NCI-H526 (cell line): ENCODE results near the gene PLK1.
A peak's percentile ranks its signal among the peaks of the same experiment; 100 is the strongest.
"Not testable (repeated sequence)": the region's sequence is repeated elsewhere in the genome, so short reads cannot be mapped to it uniquely, and the experiment has no call there.

Experiments
- DNase-seq, 2 experiments: peaks; one replicate each; lab custom pipeline; 2025; lab: John Stamatoyannopoulos, UW

PLK1 gene

GRCh38 chr16:23678430-23679273, at the start of gene PLK1:
Gene PLK1, plus strand, starts transcription at chr16:23678889. Its CDS starts 44 bp downstream, at chr16:23678933.
- peak; percentile 85 to 97 for DNase-seq

DNA sequence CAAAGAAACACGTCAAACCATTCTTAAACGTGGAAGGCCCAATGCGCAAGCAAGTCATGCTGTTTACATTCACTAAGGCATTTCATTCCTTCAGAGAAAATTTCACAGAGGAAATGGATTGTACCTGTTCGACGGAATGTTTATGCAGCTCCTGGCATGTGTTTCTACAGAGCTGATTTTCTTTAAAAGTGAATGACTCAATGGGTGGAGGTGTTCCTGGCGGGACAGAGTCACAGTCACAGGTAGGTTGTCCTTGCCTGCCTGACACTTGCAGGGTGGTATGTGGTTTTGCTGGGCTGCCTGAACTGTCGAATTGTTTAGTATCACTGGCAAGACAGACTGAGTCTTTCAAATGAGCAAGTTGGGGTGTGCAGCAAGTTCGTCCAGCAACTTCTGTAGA, 49.2 kb upstream of the PLK1 start:
- no peak for DNase-seq

- not testable (repeated sequence) for DNase-seq
Measured at GRCh38 chr16:23631874-23632273, 46.8 kb upstream of the PLK1 start.

- DNase-seq, result no peak
Measured at GRCh38 chr16:23634461-23635036, 44.1 kb upstream of the PLK1 start.

GRCh38 chr16:23635958-23636357, 42.7 kb upstream of the PLK1 start:
- DNase-seq, result no peak

- DNase-seq, result peak in 1 of 2 experiments; percentile 18
Measured at GRCh38 chr16:23640615-23640930, 38.1 kb upstream of the PLK1 start.

- DNase-seq, result peak; percentile 85 to 96
Measured at GRCh38 chr16:23640931-23641765, 37.5 kb upstream of the PLK1 start, which contains the start of the genes DCTN5 and PALB2. Gene DCTN5, plus strand, starts transcription at chr16:23641466. Its CDS starts 77 bp downstream, at chr16:23641543. Gene PALB2, minus strand, starts transcription at chr16:23641310. Its CDS starts 153 bp downstream, at chr16:23641157.

DNA sequence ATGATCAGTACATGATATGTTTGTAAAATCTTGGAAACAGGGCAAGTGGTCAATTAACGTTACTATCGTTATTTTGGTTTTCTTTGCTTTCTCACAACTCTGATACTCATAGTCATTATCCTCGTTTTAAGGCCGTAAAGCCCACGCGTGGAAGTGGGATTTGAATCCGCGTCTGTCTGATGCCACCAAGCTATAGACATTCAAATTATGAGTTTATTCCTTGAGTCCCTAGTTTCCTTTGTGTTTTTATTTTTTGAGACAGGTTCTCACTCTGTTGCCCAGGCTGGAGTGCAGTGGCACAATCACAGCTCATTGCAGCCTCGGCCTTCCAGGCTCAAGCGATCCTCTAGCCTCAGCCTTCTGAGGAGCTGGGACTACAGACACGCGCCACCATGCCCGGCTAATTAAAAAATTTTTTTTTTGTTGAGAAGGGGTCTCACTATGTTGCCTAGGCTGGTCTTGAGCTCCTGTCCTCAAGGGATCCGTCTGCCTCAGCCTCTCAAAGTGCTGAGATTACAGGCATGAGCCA, 36.4 kb upstream of the PLK1 start:
- DNase-seq, result no peak

- no peak for DNase-seq
Measured at GRCh38 chr16:23650674-23651416, 27.8 kb upstream of the PLK1 start.

GRCh38 chr16:23651943-23652468, 26.7 kb upstream of the PLK1 start:
- DNase-seq, result no peak

DNA sequence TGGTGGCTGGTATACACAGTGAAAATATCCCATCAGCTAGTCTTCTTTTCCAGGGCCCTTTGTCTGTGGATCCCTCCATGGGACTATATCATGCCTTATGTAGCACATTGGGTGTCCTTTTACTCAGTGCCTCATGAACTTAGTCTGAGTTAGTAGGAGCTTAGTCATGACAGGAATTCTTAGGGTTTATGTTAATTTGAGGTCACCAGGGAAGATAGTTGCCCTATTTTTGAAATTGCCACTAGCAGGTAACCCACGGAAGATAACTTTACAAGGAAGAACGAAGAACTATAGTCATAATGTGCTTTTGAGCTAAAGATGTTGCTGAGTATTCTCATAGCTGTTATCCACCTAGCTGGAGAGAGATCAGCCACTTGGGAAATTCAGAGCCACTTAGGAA, 14.8 kb upstream of the PLK1 start:
- DNase-seq, result no peak

DNA sequence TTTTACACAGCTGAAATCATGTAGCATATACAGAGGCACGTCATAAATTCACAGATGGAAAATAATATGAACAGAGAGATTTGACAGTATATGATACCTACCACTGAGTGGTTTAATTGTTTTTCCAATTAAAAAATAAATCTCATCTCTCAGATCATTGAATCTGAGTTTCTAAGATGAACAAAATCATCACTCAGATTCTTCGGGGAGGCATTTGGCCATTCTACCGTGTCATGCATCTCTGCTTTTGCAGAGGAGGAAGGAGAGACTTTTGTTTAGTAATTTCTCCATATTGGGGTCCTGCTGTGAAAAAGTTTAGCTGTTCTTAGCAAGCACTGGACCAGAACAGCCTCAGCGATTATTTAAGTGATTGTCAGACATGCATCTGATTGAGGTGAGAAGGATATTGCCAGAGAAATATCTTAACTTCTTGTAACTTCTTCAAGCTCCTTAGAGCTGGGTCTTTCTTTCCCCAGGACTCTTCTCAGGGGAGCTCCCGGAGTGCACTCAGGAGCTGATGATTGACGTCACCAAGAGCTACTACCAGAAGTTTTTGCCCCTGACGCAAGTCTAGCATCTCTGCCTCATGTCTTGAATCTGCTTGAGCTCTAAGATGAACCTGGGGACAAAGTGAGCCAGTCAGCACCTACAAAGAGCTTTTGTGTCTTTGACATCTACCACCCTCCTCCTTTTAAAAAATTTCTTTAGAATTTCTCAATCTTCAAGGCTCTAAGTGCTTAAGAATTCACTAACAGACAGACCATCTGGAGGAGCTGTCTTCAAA, 11.9 kb upstream of the PLK1 start:
- no peak for DNase-seq

DNA sequence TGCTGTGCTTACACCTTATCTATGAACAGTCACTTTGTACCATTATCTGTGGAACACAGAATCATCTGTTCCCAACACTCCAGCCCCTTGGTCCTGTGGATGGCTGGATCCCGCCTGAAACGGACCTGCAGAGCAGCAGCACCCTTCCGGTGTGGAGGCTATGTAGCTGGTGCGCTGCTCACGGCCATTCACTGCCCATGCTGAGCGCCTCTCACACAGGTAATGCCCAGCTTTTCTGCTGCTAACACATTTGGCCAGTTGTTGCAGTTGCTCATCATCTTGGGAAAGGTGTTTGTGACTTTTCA, 11.4 kb upstream of the PLK1 start:
- no peak for DNase-seq

DNA sequence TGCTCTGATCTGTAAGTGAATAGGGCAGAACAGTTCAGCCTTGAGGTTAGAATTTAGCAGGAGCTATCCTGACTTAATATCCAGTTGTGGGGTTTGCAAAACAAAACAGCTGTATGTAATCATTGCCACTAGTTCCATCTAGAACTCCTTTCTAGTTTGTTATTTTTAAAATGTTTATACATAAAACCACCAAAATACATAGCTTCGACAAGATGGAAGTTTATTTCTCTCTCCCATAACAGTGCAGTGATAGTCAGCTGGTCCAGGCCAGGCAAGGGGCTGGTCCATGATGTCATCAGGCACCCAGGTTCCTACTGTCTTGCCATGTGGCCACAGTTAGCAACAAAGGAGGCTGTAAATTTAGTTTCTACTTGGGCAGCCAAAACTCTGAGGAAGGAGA, 10.5 kb upstream of the PLK1 start:
- DNase-seq, result no peak

GRCh38 chr16:23668873-23669272, 9.8 kb upstream of the PLK1 start:
- DNase-seq, result no peak

DNA sequence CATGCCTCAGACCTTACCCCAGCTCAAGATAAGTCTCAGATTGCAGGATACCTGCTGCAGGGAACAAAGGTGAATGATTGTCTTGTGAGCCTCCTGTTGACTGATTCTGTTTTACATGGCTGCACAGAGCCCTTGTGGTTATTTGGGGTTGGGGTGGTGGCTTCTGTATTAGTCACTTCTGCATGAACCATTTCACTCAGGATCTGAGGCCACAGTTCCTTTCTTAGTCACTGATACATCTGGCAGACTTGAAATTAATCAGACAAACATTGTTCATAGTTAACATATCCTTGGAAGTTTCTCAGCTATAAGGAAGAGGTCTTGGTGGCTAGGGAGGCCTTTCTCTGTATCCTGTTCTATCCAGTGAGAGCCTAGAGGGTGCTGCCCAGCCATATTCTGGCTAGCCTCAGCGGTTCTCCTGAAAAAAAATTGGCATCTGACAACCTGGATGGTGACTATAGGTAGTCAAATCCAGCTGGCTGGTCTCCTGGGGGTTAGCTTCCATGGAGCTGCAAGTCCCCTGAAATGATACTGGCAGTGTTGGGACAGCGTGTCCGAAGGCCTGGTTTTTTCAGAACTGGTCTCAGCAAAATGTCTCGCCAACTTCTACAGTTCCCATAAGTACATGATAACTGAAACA, 8.4 kb upstream of the PLK1 start:
- DNase-seq, result no peak

DNA sequence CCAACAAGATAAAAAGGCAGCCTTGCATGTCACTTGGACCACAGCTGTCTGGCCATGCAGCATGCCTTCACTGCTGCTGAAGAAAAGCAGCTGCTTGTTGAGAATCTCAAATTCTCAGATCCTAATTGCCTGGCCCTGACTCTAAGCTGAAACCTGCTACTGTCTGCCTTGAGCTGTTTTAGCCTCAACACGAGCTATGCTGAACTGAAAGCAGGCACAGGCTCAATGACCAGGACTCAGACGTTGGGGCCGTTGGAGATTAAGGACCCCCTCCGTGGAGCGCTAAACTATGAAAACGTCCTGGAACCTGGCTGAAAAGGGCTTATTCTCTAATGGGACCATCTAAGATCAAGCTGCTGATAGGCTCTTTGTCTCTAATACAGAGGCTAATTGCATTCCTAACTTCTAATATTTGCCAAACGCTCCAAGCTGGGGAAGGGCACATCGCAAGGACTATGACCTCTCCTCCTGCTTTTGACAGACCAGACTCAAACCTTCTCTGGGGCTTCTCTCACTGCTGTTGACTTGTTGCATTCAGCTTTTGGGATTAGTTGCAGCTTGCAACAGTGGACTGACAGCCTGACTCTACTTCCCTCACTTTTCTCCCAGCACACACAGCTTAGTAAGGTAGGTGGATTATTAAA, 4.6 kb upstream of the PLK1 start:
- no peak for DNase-seq

GRCh38 chr16:23676924-23677480, 1.7 kb upstream of the PLK1 start:
- DNase-seq, result no peak

DNA sequence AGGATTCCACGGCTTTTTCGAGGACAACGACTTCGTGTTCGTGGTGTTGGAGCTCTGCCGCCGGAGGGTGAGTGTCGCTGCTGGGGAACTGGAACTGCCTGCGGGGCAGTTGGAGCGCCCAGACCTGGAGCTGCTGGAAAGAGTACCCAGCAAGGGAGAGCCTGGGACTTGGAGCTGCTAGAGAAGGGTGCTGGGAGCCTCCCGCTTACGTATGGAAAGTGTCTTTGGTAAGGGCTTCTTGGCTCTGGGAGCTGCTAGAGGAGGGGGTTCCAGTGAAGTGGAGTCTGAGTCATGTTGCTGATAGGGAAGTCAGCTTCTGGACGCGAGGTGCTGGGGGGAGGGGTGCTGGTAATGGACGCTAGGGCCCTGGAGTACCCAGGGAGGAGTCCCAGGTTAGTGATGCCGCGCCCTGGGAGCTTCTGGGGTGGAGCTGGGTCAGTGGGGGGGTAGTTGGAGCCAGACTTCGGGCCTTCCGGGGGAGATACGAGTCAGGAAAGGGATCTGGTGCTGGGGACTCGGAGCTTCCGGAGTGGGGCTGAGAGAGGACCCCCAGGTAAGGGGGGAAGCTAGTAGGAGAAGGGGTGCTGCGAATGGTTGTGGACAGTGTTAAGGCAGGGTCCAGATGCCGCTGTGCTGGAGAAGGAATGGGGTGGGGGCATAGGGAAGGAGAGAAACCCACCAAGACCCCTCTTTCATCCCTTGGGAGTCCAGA, 741 bp downstream of the PLK1 start:
- peak; percentile 27 to 66 for DNase-seq
